ENCODE data around the gene TUBB1.

TUBB1 gene

DNA sequence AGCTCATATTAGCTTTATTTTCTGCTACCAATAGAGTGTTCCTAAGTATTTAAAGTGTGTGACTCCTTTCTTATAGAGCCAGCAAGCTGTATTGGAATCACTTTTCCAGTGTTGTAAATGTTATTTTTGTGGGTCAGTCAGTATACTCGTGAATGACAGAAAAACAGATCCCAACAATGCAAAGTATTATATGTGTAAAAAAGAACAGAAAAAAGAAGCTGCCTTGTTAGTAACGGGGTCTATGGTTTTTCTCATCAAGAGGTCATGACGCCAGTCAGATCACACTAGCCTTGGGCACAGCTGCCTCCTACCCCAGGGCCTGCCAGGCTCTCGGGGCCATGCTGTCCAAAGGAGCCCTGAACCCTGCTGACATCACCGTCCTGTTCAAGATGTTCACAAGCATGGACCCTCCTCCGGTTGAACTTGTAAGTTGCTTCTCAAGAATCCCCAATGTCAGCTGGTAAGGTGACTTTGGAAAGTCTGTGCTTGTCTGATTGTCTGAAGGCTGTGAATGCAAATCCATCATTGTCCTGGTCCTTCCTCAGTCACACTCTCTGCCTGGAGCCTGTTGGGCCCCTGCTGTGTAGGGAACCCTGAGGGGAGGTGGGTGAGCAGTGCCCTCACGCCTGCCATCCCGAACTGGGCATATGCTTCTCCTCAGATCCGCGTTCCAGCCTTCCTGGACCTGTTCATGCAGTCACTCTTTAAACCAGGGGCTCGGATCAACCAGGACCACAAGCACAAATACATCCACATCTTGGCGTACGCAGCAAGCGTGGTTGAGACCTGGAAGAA is 28.4 kb upstream of the TUBB1 start:
- DNase-seq, result no peak

DNA sequence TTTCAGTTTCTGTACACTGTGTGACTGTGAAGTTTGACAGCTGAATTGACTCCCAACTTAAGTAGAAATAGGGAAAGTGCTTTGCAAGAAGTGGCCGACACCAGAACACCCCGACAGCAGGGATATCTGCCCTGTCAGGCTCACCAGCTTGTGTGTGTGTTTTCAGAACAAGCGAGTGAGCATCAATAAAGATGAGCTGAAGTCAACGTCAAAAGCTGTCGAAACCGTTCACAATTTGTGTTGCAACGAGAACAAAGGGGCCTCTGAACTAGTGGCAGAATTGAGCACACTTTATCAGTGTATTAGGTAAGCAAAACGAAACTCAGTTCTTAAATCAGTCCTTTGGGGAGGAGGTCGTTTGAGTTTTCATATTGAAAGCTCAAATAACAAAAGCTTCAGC is 27.5 kb upstream of the TUBB1 start:
- DNase-seq, result no peak

- no peak for DNase-seq
Measured at GRCh38 chr20:58992911-58993310, 26.3 kb upstream of the TUBB1 start.

DNA sequence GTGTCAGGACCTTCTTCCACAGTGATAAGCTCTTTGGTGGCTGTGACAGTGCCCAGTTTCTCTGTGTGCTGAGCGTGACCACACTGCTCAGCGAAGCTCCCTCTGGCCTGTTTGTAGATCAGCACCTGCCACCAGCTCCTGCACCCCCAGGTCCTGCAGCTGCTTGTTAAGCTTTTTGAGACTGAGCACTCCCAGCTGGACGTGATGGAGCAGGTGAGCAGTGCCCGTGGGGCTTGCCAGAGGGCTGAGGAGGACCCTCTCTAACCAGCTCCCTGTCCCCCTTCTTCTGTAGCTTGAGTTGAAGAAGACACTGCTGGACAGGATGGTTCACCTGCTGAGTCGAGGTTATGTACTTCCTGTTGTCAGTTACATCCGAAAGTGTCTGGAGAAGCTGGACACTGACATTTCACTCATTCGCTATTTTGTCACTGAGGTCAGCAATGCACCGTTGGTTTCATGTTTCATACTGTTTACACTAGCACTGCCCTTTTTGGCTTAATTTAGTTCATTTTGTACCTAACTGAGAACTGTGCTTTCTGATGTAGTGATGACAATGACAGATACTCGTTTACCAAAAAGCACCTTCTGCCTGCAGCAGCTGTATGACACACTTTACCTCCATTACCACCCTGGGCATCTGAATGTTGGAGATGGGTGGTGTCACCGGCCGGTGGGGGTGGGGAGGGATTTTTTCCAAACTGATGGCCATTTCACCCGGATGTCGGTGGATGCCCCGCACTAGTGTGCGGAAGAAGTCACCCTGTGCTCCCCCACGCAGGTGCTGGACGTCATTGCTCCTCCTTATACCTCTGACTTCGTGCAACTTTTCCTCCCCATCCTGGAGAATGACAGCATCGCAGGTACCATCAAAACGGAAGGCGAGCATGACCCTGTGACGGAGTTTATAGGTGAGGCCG is 25.6 kb upstream of the TUBB1 start:
- no peak for DNase-seq

DNA sequence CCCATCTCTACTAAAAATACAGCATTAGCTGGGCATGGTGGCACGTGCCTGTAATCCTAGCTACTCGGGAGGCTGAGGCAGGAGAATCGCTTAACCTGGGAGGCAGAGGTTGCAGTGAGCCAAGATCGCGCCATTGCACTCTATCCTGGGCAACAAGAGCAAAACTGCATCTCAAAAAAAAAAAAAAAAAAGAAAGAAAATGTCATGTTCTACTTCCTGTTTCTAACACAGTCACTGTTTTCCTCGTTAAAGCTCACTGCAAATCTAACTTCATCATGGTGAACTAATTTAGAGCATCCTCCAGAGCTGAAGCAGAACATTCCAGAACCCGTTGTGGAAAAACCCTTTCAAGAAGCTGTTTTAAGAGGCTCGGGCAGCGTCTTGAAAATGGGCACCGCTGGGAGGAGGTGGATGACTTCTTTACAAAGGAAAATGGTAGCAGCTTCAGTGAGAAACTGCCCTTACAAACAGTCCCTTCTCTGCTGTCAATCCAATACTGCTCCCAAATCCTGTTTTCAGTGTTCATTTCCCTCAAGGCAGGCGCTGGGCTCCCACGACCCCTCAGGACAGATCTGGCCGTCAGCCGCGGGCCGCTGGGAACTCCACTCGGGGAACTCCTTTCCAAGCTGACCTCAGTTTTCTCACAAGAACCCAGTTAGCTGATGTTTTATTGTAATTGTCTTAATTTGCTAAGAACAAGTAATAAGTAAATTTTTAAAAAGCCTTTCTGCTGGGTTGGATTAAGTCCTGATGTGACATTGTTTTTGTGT is 24.7 kb upstream of the TUBB1 start:
- DNase-seq, result no peak

GRCh38 chr20:58995461-58996225 is 23.6 kb upstream of the TUBB1 start:
- DNase-seq, result no peak

GRCh38 chr20:58996226-58996611 is 23.0 kb upstream of the TUBB1 start:
- no peak for DNase-seq

DNA sequence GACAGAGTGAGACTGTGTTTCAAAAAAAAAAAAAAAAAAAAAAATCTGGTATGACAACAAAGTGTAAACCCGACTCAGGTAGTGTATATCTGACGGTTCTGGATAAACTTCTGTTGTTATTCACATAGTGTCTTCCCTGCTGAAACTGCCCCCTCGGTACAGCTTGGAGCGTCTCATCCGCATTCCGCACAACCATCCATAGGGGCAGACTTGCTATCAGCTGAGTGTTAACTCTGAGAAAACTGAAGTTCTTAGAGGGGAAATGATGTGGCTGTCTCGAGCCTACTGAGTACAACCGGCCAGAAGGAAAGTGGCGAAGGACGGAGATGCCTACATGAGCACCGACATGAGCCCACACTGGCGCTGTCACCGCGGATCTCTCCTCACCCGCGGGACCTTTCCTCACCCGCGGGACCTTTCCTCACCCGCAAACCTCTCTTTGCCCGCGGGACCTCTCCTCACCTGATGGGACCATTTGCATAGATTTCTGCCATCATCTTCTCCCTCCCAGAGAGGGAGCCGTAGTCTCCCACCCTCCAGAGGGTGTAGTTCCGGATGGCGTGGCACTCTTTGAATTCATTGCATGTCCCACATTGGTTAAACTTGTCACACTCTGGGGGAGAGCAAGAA is 22.0 kb upstream of the TUBB1 start:
- DNase-seq, result no peak

DNA sequence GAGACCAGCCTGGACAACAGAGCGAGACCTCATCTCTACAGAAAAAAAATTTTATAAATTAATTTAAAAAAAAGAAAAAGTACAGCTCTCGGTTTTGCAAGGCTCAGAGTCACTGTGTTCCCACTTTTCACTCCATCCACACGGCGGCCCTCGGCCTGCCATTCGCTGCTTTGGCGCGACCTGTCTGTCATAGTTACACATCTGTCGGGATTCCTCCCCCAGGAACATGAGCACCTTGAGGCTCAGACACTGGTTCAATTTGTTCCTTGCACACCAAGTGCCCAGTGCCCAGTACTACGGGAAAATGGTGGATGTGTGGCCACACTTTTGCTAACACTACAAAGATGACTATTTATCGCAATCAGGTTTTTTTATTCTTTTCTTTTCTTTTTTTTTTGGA is 20.6 kb upstream of the TUBB1 start:
- DNase-seq, result no peak

DNA sequence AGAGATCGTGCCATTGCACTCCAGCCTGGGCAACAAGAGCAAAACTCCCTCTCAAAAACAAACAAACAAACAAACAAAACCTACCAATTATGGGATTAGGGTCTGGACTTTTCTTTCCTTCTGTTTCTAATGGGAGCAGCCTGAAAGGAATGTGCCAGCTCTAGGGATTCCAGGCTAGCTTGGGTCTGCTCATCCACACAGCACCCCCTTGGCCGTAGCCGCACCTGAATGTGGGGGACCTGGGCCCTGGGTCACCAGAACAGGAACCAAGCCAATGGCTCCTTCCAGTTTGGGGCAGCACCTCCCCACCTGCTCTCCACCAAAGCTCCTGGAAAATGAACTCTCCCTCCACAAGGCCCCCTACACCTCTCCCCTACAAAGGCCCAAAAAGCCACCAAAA is 18.9 kb upstream of the TUBB1 start:
- DNase-seq, result no peak

DNA sequence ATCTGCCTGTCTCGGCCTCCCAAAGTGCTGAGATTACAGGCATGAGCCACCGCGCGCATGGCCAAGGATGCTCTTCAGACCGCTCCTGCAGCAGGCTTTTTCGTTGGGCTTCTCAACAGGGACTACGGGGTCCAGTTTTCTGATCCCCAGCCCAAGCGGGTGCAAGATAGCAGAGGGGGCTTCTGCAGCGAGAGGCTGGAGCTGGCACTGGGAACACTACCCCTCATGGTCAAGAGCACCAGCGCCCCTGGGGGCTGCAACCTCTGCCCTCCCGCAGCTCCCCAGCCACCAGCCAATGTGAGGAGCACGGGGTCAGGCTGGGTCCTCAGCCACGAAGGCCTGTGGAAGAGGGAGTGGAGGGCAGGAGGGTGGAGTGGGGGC is 18.2 kb upstream of the TUBB1 start:
- no peak for DNase-seq

DNA sequence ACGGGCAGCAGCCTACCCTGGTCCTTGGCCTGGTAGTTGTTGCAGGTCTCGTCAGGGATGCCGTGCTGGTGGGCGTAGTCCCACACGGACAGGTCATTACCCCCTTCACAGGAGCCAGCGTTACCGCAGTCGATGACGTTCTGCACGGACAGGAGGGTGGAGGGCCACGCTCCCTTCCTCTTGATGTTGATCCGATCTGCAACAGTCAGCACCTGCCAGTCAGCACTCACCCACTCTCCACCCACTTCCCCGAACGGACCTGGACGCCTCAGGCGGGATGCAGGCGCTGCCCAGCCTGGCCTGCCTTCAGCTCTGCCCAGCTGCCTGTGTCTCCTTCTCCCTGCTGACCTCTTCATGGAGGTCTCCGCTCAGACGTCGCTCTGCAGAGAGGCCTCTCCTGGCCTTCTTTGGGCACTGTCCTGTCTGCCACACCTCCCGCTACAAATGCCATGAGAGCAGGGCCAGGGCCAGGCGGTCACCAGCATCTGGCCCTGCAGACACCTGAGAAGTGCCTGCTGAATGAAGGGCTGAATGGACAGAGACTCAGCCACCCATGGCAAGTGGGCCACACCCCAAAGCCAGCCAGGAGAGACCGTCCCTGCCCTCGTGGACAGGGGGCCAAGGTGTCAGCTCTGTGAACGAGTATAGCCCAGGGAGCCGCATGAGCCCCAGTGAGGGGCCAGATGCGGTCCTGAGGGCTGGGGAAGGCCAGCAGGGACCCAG is 17.6 kb upstream of the TUBB1 start:
- no peak for DNase-seq

DNA sequence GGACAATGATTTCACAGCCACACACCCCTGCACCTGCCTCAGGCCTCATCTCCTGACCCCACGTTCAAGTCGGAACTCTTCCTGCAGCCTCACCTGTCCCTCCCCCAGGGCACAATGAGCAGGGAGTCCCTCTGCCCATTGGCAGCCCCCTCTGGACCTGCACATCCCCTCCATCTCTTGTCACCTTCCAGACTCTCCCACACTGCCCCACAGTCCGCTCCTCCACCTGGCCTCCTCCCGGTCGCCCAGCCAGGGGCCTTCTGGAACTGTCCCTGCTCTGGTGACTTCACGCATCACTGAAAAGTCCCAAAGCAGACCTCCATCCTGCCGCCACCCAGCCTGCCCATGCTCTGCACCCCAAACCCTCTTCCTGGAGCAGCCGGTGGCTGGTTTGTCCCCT is 16.8 kb upstream of the TUBB1 start:
- DNase-seq, result no peak

DNA sequence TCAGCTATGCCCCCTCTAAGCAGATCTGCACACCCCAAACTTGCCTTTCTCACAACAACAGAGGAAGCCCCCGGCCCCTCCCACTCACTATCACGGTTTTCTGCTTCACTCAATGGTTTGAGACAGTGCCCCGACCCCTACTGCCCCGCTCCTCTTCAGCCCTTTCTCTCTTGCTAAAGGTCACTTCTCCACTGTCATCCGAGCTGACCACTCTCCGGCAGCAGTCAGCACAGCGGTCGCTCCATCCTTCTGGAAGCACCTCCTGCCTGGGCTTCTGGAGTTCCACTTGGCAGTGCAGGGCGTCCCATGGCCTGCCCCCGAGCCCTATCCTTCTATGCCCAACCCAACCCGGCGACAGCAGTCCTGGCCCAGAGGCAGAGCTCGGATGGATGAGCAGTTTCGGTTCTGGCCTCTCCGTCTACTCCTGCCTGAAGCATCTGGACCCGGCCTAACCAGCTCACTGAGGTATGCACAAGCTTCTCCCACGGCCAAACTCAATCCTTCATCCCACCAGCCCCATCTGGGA is 16.3 kb upstream of the TUBB1 start:
- DNase-seq, result no peak

DNA sequence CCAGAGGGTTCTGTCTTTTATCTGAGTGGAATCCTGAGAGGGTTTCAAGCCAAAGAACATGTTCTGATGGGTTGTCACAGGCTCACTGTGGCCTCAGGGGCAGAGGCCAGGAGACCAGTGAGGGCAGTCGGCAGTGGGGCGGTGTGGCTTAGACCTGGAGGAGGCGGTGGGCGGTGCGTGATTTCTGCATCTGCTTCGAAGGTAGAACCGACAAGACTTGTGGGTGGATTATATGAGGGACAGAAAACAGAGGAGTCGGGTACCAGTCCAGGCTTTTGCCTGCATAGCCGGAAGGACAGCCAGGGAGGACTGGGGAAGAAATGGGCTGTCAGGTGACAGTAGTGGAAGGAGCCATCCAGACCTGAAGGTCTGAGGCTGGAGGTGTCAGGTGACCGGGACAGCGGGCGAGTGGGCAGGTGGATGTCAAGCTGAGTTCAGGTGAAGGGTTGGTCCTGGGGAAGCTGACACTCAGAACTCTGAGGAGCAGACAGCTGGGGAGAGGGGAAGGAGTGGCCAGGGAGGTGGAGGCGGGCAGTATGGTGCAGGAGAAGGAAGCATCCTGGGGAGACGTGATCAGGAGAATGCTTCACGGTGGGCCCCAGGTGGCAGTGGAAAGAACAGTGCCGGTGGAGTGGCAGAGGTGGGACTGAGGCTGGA is 15.3 kb upstream of the TUBB1 start:
- DNase-seq, result no peak

DNA sequence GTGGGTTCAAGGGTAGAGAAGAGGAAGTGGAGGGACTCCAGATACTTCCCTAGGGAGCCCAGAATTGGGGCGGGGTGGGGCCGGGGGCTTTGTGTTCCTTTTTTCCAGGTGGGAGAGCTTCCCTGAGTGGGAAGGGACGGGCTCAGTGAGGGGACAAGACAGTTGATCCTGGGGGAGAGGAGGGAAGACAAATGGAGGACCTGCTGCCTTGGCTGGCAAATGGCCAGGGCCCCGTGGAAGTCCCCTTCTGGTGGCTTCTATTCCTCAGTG is 14.8 kb upstream of the TUBB1 start:
- DNase-seq, result no peak

- DNase-seq, result no peak
Measured at GRCh38 chr20:59004763-59005522, 14.3 kb upstream of the TUBB1 start.

DNA sequence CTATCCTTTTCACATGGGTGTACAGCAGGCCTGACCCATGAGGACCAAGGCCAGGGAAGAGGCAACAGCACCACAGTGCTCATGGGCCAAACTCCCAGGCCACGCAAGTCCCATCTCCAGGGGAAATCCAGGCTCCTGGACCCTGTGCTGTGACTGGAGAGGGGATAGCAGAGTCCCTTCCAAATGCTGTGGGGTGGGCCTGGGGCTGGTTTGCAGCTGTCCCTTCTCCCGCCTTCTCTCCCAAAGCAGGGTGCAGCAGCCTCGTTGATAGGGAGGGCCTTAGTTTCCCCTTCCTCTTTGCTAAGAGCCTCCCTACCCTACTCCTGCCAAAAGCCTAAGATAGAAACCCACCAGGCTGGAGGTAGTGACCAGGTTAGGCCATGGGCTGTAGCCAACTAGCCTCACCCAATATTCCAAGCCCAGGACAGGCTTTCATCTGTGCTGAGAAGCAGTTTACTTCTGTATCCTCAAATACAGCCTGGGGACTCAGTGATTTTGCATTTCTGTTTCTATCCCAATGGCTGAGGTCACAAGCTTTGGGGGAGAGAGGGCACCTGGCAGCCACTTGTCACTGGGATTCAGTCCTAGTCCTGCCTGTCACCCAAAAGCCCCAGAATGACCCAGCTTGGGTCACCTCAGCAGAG is 13.6 kb upstream of the TUBB1 start:
- no peak for DNase-seq

DNA sequence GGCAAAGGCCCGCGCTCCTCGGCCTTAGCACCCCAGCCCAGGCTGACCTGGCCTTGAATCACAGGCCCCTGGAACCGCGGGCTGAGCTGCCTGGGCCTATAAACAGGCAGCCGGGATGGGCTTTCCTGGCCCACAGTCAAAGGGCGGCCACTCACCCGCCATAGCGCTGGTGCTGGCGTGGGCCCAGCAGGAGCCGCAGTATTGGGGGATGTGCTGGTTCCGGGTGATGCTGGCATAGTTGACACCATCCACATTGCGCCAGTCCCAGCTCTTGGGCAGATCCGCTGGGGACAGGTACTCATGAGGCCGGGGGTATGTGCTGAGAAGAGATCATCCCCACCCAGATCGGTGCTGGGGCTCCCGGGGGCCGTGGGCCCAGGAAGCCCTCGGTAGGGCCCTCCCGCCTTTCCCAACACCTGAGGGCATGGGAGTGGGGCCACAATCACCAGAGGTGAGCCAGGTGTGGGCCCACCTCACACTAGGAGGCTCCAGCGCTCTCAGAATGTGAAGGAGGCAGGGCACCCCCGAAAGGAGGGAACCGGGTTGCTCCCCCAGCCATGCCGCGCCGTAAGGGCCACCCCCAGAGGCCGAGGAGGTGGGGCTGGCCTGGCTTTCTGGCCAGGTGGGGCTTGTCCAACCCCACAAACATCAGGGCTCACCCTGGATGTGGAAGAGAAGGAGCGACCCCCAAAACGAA is 12.9 kb upstream of the TUBB1 start:
- DNase-seq, result no peak

Measured in T1000 (cell line).